GM18519 (cell line): ENCODE data around the gene PRRT1B.
"Not testable (repeated sequence)": the region's sequence is repeated elsewhere in the genome, so short reads cannot be mapped to it uniquely, and the experiment has no call there.

Source experiments
- ATAC-seq: cut with Tn5 transposase; IDR thresholded peaks from one replicate; pipeline ENCODE4 v1.9.1; 2021; ENCODE audit warnings: mild to moderate bottlenecking, moderate library complexity; ENCODE audit not compliant: unreplicated experiment, low FRiP score

The PRRT1B gene

DNA sequence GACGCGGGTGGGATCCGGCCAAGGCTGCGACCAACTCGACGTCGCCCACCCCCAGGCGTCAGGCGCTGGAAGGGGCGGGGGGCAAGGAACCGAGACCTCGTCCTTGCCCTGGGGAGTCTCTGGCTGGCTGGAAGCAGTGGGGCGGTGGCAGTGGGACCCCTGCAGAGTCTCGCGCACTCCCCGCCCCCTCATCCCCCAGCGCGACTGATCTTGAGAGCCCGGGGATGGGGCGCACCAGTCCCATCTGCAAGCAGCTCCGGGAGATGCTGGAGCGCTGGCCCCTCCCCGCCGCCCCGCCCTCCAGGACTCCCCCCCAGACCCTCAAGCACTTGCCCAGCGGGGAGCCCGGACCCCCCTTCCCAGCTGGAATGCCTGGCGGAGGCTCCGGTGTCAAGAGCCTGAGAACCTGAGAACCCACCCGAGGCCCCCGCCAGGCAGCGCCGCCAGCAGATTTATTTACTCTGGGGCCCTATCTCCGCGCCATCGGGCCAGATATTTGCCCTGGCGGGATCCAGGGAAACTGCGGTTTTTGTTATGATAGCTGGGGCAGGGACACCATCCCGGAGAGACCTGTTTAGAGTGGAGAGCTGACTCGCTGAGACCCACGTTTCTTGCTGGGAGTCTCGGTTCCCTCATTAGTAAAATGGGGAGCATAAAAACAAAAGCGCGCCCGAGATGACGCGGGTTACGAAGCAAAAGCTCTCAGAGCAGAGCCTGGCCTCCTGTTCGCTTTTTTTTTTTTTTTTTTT is 1.2 kb downstream of the PRRT1B start:
- ATAC-seq = no peak

DNA sequence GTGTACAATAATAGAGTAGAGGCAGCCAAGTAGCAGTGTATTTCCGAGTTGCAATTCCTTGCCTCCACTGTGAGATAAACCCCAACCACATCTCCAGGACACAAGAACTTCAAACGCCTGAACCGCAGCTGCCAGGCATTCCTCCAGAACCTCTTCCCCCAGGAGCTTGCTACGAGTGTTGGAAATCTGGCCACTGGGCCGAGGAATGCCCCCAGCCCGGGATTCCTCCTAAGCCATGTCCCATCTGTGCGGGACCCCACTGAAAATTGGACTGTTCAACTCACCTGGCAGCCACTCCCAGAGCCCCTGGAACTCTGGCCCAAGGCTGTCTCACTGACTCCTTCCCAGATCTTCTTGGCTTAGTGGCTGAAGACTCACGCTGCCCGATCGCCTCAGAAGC is 3.9 kb downstream of the PRRT1B start:
- not testable (repeated sequence) for ATAC-seq

- ATAC-seq = not testable (repeated sequence)
Observed at GRCh38 chr9:131550465-131550864, 5.1 kb downstream of the PRRT1B start.

GRCh38 chr9:131552030-131552429 is 6.7 kb downstream of the PRRT1B start:
- ATAC-seq = no peak

- no peak for ATAC-seq
Observed at GRCh38 chr9:131554087-131554842, 8.9 kb downstream of the PRRT1B start.

GRCh38 chr9:131554843-131555351 is 9.6 kb downstream of the PRRT1B start:
- no peak for ATAC-seq

DNA sequence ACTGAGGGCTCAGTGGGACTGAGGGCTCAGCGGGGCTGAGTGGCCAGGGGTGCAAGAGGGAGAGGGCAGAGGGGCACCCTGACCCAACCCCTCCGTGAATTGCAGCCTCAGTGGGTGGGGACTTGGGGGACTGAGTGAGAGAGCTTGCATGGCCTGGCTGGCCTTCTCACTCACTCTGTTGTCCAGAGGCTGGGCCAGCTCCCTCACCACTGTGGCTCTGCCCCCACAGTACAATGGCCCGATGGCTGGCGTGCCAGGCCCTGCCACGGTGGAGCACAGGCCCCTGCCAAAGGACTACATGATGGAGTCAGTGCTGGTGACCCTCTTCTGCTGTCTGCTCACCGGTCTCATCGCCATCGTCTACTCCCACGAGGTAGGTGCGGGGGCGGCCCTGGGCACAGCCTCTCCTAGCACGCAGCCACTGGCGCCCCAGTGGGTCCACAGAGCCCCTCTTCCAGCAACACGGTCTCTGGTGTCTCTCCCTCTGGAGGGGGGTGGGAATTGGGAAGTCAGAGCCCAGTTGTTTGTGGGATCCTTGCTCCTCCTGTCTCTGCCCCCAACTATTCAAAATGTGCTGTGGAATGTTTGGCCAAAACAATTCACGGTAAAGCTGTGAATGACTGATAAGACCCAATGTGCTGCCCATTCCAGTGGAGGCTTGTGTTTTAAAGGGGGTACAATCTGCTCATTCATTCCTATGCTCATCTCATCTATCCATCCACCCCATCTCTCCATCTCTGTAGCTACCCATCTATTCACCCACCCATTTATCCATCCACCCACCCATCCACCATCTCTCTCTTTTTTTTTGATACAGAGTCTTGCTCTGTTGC is 10.7 kb downstream of the PRRT1B start:
- no peak for ATAC-seq

DNA sequence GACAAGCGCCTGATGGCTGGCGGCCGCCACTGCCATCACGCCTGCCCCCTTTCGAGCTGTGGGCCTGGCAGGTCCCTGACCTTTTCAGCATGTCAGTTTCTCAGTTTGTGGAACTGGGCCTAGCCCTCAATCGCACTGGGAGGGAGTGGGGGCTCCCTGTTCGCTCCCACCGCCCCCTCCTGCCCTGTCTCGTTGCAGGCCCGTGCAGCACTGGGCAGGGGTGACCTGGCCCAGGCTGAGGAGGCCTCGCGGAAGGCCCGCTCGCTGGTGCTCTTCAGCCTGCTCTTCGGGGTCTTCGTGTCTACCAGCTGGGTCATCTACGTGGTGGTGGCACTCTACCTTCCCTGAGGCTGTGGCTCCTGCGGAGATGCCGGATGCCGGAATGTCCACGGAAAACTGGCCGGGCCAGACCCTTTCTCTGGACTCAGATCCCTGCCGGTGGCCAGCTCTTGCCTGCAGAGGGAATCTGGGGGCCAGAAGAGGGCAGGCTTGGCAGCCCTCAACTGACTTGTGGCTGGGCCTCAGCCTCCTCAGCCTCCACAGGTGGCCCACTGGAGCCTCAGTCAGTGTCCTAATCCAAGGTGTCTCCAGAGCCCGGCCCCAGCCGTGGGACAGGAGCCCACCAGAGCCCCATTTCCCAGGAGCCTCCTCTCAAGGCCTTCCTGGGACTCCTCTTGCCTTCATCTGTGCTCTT is 12.7 kb downstream of the PRRT1B start:
- no peak for ATAC-seq

GRCh38 chr9:131559421-131560000 is 14.2 kb downstream of the PRRT1B start:
- ATAC-seq = no peak

- ATAC-seq = no peak
Observed at GRCh38 chr9:131562032-131562959, 17.0 kb downstream of the PRRT1B start.

GRCh38 chr9:131565369-131565768 is 20.0 kb downstream of the PRRT1B start:
- ATAC-seq = no peak

- ATAC-seq = no peak
Observed at GRCh38 chr9:131566158-131566557, 20.8 kb downstream of the PRRT1B start.

- no peak for ATAC-seq
Observed at GRCh38 chr9:131567910-131568309, 22.6 kb downstream of the PRRT1B start.

GRCh38 chr9:131574730-131575640 is 29.7 kb downstream of the PRRT1B start:
- ATAC-seq = no peak

GRCh38 chr9:131575946-131576853 is 30.9 kb downstream of the PRRT1B start:
- no peak for ATAC-seq

DNA sequence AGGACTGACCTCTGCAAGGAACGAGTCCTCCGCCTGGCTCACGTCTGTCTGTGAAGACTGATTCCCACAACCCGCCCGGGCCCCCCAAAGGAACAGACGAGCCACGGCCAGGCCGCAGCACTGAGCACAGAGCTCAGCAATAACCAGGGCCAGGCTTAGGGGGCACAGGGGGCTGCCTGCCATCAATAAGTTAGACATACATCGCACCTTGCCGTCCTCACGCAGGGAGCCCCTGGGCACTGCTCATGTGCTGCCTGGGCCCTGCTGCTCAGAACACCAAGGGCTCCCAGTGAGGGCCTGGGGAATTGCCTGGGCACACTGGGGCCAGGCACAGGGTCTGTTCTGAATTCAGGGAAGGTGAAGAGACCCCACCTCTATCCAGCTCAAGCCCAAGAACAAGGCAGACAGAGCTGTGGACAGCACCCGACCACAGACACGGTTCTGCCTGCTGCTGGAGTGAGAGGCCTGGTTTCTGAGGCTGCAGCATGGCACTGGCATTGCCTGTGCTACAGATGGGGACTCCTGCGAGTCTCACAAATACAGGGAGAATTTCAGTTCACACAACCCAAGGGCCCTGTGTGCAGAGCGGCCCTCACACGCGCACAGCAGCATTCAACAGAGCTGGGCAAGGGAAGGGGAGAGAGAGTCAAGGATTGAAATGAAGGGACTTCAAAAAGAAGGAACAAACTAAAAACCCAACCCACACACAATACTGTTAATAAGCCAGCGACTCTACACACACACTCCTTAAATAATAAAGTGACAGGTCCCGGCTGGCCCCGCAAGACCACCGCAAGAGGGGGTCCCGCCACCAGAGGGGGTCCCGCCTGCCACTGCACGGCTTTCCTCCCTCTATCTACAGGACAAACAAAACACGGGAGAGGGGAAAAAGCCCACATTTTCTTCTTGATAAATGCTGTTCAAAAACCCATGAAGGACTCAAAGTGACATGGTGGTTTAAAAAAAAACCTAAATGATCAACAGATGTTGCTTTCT is 32.0 kb downstream of the PRRT1B start:
- no peak for ATAC-seq
